Suprapubic skin (tissue), 4 donors: ENCODE data around the gene SIRPB2.

Experiments
- EP300 ChIP-seq: sonication (generic); formaldehyde crosslinking; IDR thresholded peaks from one replicate; pipeline ENCODE4 v1.6.1; 2017; ENCODE audit warnings: antibody characterized with exemption
- POLR2AphosphoS5 ChIP-seq, 3 donors: sonication (generic); formaldehyde crosslinking; IDR thresholded peaks; one replicate each; pipeline ENCODE4 v1.6.1; 2017; ENCODE audit warnings: antibody characterized with exemption in 3 of 3
- TF ChIP-seq, protein P1 (sequence below), 2 donors: fragments of 200-600 bp in 1 of 2; fragments of 450-650 bp in 1 of 2; sonication (generic) in 1 of 2; IDR thresholded peaks; one replicate each; pipeline ENCODE4 v1.5.1; 2016 to 2019; ENCODE audit warnings: antibody characterized with exemption in 2 of 2, mild to moderate bottlenecking in 1 of 2, moderate library complexity in 1 of 2

DNA sequence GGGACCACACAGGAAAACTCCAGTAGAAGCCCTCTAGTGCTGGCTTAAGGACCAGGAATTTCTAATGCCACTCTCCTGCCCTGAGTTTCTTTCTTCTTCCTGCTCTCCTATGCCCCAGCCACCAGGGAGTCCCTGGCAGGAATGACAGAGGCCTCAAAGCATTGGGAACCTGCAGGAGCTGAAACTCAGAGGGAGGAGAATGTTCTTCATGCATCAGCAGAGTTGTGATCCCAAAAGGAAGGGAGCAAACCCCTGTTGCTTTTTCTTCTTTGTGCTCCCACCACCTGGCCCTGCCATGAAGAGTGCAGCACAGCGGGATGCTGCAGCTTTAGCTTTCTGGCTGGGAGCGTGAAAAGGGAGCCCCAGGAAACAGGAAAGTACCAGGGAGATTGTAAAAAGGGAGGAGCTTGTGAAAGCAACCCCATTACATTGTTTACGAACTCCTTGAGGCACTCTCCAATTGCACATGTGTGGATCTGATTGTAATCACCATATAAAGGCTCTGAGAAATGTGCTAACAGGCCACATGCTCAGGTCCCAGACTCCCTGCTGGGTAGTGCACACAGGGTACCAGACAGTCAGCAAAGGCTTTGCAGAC is 63.7 kb downstream of the SIRPB2 start:
- TF ChIP-seq, protein P1, sequence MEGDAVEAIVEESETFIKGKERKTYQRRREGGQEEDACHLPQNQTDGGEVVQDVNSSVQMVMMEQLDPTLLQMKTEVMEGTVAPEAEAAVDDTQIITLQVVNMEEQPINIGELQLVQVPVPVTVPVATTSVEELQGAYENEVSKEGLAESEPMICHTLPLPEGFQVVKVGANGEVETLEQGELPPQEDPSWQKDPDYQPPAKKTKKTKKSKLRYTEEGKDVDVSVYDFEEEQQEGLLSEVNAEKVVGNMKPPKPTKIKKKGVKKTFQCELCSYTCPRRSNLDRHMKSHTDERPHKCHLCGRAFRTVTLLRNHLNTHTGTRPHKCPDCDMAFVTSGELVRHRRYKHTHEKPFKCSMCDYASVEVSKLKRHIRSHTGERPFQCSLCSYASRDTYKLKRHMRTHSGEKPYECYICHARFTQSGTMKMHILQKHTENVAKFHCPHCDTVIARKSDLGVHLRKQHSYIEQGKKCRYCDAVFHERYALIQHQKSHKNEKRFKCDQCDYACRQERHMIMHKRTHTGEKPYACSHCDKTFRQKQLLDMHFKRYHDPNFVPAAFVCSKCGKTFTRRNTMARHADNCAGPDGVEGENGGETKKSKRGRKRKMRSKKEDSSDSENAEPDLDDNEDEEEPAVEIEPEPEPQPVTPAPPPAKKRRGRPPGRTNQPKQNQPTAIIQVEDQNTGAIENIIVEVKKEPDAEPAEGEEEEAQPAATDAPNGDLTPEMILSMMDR (IDR thresholded peaks at IDR 0.05), result no peak
- TF ChIP-seq EP300 (no peak), POLR2AphosphoS5 (IDR thresholded peaks at IDR 0.05) (no peak)
